NCI-H345 (cell line): ENCODE results near the gene SLC39A7.
"Not testable (repeated sequence)": the region's sequence is repeated elsewhere in the genome, so short reads cannot be mapped to it uniquely, and the experiment has no call there.

Source experiments
- DNase-seq: peaks from one replicate; lab custom pipeline; 2025; lab: John Stamatoyannopoulos, UW

Gene SLC39A7

DNA sequence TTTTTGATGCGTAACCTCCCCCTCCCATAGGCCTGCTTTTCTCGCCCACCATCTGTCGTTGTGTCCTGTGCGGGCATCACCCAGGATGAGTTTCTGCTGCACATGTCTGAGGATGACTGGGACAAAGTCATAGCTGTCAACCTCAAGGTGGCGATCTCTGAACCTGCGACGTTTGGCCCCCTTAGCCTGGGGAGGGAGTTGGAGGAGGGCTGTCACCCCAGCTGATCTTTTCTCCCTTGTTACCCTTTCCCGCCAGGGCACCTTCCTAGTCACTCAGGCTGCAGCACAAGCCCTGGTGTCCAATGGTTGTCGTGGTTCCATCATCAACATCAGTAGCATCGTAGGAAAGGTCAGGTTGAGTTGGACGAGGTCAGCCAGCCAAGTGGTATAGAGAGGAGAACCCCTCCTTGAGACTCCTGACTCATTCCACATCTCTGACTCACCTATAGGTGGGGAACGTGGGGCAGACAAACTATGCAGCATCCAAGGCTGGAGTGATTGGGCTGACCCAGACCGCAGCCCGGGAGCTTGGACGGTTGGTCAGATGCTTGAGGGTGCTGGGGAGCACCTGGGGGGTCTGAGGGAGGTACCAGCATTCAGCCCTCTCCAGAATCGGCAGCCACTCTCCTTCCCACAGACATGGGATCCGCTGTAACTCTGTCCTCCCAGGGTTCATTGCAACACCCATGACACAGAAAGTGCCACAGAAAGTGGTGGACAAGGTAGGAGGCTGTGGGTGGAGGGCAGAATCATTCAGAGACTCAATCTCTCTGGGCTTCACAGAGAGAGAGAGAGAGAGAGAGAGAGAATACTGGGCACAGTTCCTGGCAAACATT lies 4.7 kb downstream of the SLC39A7 start:
- DNase-seq = no peak

DNA sequence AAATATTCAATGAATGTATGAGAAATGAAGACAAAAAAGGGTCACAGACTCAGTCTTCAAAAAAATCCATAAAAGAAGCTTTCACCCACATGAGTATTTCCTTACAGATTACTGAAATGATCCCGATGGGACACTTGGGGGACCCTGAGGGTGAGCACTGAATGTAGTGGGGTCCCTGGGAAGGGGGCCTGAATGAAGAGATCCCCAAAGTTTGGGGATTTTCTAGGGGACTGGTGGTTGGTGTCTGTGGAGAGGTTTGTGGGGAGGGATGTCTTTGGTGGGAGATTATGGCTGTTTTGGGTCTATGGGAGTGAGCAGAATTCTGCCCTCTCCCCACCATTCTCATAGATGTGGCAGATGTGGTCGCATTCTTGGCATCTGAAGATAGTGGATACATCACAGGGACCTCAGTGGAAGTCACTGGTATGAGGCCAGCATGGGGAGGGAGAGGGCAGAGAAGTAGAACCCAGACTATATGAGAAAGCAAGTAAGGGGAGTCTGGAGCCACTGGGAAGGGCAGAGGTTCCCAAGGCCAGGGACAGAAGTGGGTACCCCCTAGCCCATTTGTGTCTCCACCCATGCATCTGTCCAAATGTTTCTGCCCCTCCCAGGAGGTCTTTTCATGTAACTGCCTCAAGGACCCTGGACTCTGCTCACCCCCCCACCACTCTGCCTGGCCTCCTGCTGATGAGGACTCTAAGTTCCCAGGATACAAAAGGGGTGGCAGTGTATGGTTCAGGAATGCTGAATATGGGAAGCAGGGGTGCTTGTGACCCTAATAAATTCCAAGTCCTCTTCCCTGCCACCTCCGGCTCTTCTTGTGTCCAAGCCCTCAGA lies 5.6 kb downstream of the SLC39A7 start:
- DNase-seq = no peak

DNA sequence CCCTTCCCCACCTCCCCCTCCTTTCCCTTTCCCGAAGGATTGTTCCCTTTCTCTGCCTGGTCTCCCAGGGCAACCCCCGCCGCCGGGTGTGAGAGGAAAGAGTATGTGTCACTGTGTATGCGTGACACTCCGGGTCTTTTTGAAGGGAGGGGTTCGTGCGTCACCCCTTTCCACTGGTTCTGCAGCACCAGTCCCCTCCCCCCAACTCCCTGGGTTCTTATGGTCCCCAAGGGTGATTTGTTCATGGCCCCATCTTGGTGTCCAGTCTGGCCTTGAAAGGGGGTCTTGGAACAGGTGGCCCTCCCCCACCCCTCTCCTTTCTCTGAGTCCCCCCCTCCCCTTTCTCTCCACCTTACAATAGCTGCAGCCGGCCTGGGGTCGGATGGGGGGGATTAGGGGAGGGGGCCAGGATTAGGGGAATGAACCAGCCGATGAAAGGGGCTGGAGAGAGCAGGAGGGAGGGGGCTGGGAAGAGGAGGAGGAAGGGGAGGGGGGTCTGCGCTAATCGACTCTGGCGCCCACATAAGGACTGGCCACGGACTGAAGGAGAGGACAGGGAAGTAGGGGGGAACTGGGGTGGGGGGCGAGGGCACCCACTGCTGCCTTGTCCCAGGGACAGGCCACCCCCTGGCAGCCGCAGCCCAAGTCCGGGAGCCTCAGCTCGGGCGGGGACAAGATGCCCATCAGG lies 6.3 kb downstream of the SLC39A7 start:
- no peak for DNase-seq

GRCh38 chr6:33207552-33208090 lies 7.0 kb downstream of the SLC39A7 start:
- no peak for DNase-seq

DNA sequence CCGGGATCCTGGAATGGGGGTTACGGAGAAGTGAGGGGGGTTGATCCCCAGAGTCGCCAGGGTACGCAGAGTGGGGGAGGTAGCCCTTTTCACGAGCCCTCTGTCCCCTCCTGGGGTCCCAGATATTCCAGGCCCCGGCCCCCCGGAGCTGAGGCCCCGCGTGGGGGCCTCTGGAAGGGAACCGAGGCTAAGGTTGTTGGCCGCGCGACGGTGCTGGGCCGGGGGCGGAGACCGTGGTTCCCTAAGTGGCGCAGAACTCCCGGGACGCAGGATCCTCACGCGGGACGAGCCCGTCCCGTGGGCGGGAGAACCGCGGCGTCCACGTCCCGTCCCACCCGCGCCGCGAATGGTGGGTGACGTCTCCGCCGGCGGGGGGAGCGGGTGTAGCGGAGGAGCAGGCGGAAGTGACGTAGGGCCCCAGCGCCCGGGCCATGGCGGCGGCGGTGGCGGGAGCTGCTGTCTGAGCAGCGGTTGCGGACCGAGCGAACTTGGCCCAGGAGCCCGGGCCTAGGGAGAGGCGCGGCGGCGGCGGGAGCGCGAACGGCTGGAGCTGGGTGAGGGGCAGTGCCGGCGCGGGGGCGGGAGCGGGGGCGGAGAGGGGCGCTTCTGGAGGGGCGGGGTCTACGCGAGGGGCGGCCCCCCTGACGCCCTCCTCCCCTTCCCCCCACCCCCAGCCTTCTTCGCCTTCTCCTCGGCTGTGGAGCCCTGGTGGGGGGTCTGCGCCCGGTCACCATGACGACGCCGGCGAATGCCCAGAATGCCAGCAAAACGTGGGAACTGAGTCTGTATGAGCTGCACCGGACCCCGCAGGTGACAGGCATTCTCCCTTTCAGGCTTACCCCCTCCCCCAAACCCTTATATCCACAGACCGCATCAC lies 7.7 kb downstream of the SLC39A7 start, which contains the start of gene RING1:
RING1 (plus strand) TSS at position 410 of the 877 bp plus-strand sequence; CDS start at position 733, 323 bp downstream.
- peak; percentile 75 for DNase-seq

DNA sequence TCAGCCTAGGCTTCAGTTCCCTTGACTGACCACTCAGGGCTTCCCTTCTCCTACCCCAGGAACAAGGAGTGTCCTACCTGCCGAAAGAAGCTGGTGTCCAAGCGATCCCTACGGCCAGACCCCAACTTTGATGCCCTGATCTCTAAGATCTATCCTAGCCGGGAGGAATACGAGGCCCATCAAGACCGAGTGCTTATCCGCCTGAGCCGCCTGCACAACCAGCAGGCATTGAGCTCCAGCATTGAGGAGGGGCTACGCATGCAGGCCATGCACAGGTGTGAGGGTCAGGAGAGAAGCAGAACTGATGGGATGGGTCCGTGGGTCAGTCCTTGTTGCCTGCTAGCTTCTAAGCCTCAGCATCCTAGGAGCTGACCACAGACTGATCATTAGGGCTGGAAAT lies 9.2 kb downstream of the SLC39A7 start:
- no peak for DNase-seq

DNA sequence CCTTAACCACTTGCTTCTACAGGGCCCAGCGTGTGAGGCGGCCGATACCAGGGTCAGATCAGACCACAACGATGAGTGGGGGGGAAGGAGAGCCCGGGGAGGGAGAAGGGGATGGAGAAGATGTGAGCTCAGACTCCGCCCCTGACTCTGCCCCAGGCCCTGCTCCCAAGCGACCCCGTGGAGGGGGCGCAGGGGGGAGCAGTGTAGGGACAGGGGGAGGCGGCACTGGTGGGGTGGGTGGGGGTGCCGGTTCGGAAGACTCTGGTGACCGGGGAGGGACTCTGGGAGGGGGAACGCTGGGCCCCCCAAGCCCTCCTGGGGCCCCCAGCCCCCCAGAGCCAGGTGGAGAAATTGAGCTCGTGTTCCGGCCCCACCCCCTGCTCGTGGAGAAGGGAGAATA lies 10.5 kb downstream of the SLC39A7 start:
- no peak for DNase-seq

GRCh38 chr6:33211666-33212422 lies 11.2 kb downstream of the SLC39A7 start:
- no peak for DNase-seq

DNA sequence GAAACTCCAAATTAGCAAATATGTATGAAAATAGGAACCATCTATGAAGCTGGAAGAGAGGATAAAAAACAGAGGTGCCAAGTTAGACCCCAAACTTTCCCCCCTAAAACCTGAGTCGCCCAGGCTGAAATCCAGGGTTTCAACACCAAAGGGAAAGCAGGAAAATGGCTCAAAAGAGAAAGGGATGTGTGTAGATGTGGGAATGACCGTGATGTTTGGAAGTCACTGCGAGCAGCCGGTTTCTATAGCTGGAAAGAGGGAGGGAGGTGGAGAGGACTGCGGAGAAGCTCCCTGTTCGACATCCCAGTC lies 12.1 kb downstream of the SLC39A7 start:
- DNase-seq = no peak

- no peak for DNase-seq
Measured at GRCh38 chr6:33213166-33213988, 12.7 kb downstream of the SLC39A7 start.

DNA sequence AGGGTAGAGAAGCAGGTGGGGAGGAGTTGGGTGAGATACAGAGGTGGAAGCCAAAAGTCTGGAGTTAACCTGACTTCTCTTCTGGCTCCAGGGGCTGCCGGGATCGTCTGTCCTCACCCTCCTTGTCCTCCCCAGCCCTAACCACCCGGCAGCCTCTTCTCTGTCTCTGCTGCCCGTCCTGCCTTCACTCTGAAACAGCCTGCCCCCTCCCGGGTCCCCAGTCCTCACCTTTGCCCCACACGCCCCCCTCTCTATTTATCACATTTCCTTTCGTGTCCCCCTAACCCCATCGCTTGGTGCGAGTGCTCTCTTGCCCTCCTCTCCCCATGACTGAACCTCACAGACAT lies 13.3 kb downstream of the SLC39A7 start:
- no peak for DNase-seq

- DNase-seq = no peak
Measured at GRCh38 chr6:33215271-33216116, 14.8 kb downstream of the SLC39A7 start.

DNA sequence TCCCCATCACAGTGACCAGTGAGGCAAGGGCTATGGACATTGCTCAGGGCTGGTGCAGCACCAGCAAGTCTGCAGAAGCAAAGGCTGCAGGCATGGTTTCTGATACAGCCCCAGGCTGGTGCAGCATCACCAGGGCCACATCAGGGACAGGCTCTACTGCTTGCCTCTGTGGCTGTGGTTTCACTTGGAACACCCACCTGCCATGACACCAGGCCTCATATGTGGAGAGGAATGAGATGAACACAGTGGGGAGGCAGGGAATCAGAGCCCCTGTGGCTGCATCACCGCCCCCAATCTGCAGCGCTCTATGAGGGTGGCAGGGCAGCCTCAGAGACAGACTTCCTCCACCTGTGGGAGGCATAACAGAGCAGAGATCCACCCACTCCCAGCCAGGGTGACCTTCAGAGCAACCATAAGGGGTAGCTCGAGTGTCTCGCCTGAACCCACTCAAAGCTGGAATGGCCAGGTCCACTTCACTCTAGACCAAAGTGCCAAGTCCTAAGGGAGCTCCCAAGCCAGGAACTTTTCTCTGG lies 15.5 kb downstream of the SLC39A7 start:
- no peak for DNase-seq

DNA sequence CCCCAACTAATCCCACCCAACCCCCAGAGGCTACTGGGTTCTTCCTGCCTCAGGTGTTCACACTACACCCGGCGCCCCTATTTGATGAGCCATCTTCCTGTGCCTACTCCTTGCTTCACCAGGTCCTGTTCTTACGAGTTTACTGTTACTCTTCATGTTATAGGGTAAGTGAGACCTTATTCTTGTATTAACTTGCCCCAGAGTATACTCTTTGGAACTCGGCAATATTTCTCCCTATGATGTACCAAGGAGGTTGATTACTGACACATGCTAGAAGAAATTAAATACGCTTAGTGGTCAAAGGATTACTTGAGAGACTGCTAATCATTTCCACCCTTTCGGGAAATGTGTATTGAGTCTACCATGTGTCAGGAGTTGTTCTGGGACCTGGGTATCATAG lies 16.6 kb downstream of the SLC39A7 start:
- no peak for DNase-seq

GRCh38 chr6:33217681-33218080 lies 17.0 kb downstream of the SLC39A7 start:
- no peak for DNase-seq

DNA sequence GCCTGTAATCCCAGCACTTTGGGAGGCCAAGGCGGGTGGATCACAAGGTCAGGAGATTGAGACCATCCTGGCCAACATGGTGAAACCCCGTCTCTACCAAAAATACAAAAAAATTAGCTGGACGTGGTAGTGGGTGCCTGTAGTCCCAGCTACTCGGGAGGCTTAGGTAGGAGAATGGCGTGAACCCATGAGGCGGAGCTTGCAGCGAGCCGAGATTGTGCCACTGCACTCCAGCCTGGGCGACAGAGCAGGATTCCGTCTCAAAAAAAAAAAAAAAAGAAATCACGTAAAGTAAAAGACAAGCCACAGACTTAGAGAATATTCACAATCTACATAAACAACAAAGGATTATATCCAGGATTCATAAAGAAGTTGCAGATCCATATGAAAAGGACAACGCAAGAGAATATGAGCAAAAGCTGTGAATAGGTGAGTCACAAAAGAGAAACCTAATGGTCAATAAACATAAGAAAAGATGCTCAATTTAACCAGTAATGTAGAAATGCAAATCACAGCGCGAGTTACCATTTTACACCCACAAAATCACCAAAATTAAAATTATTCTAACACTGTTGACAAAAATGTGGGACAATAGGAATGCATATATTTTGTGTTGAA lies 25.9 kb downstream of the SLC39A7 start:
- DNase-seq = not testable (repeated sequence)

DNA sequence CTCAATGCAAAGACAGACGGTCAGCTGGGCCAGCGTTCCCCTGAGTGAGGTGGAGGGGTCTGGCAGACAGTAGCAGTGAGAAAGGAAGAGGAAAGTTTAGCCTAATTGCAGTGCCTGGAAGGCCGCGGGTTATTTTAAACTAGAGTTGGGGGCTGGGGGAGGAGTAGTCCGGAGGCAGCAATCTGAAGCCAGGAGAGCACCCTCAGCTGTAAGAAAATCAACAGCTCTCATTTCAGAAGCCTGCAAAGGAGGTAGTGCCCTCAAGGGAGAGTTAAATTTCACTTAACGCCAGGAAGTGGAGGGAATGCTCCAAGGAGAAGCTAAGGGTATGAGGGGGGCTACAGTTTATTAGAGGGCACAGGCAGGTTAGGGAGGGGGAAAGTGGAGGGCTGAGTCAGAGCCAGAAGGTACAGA lies 34.6 kb downstream of the SLC39A7 start:
- DNase-seq = no peak

DNA sequence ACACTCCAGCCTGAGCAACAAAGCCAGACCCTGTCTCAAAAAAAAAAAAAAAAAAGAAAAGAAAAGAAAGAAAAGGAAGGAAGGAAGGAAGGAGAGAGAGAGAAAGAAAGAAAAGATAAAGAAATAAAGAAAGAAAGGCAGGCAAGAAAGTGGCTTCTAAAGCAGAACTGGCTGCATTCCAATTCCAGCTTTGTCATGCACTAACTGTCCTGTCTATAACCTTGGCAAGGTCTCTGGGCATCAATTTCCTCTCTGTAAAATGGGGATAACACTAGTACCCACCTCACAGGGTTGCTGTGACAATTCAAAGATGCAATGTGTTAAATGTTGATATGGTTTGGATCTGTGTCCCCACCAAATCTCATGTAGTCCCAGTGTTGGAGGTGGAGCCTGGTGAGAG lies 35.7 kb downstream of the SLC39A7 start:
- no peak for DNase-seq
